Measurements from ENCODE around the gene CEP120.
A peak's percentile ranks its signal among the peaks of the same experiment; 100 is the strongest.
"Not testable (repeated sequence)": the region's sequence is repeated elsewhere in the genome, so short reads cannot be mapped to it uniquely, and the experiment has no call there.

Gene CEP120

GRCh38 chr5:123387313-123387712 is 35.9 kb downstream of the CEP120 start:
- DNase-seq (ENCODE audit: low read depth): no peak

GRCh38 chr5:123382252-123382651 is 41.0 kb downstream of the CEP120 start:
- no peak for DNase-seq (ENCODE audit: low read depth)

GRCh38 chr5:123371575-123372179 is 51.5 kb downstream of the CEP120 start:
- peak; percentile 4 for DNase-seq (ENCODE audit: low read depth)

- no peak for DNase-seq (ENCODE audit: low read depth)
These were observed 53.7 kb downstream of the CEP120 start for GRCh38 chr5:123369371-123369968.

GRCh38 chr5:123367739-123368138 is 55.5 kb downstream of the CEP120 start:
- no peak for DNase-seq (ENCODE audit: low read depth)

GRCh38 chr5:123365156-123365555 is 58.0 kb downstream of the CEP120 start:
- no peak for DNase-seq (ENCODE audit: low read depth)

DNA sequence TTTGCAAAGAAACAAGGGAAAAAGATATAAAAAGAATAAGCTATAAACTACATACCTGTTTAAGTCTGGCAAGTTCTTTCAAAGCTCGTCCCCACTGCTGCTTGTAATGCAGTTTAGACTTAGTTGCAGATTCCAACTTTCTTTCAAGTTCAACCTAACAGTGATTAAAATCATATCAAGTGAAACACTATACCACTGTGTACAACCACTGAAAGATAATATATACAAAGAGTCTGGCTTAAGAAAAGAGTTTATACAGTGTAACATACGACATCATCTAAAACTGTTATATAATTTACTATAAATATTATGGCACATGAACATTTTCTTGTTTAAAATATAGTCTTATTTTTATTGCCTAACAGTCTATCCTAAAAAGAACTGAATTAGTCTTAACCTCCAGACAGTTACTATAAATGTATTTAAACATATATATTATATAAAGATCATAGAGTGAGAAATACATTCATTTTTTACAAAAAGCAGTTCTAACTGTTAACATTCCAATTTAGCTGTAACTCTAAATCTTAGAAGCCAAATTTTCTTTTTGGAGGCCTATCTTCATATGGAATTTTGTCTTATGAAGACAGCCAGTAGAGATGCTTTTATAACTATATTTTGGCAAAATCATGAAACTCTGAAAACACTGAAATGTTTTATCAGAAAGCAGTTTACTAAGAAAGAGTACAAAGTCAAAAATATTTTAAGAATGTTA is 58.6 kb downstream of the CEP120 start:
- DNase-seq (ENCODE audit: low read depth): no peak

DNA sequence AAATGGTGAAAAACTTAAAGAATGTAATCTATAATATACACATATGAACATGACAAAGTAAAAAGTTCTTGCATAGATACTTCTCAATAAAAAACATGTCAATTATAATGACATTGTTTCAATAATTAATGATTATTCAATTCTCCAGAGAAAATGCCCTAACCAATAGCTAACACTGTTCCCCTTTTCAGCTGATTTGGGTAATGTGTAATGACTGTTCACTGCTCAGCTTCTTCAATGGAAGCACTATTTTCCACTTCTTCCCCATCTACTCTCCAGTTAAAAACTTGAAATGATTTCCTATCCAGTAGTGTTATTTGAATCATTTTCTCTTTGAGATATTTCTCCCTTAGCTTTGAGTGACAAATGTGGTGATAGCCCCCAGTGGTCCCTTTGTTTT is 62.3 kb downstream of the CEP120 start:
- no peak for DNase-seq (ENCODE audit: low read depth)

DNA sequence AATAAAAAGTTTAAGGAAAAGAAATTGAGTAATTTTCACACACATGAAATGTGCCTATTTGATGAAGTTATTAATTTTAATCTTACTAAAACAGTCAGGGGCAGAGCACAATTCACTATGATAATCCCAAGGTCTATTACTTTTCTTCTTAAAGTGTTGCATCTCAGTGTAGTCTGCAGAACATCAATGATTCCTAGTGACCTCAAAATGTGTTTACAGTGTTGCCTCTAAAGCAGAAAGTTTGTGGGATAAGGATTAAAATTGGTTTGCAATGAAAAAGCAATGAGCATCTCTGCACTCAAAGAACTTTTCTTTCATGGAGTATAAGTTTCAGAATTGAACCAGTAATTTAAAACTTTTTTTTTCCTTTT is 63.0 kb downstream of the CEP120 start:
- no peak for DNase-seq (ENCODE audit: low read depth)

- DNase-seq (ENCODE audit: low read depth): no peak
These were observed 63.6 kb downstream of the CEP120 start for GRCh38 chr5:123359454-123360200.

DNA sequence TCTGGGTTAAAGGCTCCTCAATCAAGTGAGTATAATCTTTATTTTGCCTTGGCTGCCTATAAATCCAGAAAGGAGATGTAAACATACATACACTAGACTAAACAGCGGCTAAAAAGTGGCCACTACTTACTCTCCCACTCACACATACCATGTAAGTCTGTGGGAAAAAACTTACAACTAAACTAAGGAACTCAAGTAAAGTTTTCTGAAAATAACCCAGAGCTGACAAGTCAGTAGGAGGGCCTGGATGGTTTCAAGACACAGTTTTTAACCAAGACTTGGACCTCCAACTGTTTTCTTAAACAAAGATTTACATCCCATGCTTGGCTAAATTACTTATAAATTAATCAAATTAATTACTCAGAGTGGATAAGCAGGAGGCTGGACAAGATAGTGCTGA is 64.5 kb downstream of the CEP120 start:
- no peak for DNase-seq (ENCODE audit: low read depth)

- no peak for DNase-seq (ENCODE audit: low read depth)
These were observed 64.9 kb downstream of the CEP120 start for GRCh38 chr5:123358304-123358703.

- no peak for DNase-seq (ENCODE audit: low read depth)
These were observed 71.4 kb downstream of the CEP120 start for GRCh38 chr5:123351820-123352219.

- no peak for DNase-seq (ENCODE audit: low read depth)
These were observed 72.0 kb downstream of the CEP120 start for GRCh38 chr5:123351240-123351639.

DNA sequence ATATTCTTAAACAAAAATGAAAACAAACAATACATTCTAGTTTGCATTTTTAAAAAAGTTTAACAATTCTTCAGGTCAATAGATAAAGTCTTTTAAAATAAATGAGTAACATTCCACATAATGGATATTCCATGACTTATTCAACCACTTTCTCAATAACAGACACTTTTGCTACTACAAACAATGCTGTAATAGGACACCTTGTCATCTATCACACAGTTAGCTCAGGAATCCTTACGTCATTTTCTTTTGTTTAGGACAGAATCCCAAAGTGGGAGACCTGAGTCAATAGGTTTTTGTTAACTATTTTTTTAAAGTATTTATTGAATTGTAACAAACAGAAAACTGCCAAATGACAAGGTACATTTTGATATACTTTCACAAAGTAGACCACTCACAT is 72.5 kb downstream of the CEP120 start:
- DNase-seq (ENCODE audit: low read depth): no peak

DNA sequence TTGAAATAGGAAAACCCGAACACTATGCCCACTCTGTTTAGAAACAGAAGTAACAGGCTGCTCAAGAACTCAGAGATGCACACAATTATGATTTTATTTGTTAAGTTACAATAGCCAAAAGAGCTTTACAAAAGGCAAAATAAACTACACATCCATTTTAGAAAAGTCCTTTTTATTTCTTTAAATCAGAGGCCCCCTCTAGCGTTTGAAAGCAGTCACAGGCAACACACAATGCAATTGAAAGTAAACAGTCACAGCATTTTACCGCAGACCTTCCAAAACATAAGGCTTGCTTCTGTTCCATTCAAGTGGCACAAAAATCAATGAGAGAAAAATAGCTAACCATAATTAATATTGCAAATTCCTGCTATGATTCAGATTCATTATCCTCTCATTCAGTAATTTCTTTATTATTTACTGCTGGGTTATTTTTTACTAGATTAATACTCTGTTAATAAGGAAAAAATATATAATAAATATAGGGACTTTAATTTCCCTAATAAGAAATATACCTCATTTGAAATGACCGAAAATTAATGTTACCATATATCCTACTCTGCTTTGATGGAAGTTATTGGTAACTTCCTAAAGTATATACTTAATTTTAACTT is 78.3 kb downstream of the CEP120 start:
- no peak for DNase-seq (ENCODE audit: low read depth)

DNA sequence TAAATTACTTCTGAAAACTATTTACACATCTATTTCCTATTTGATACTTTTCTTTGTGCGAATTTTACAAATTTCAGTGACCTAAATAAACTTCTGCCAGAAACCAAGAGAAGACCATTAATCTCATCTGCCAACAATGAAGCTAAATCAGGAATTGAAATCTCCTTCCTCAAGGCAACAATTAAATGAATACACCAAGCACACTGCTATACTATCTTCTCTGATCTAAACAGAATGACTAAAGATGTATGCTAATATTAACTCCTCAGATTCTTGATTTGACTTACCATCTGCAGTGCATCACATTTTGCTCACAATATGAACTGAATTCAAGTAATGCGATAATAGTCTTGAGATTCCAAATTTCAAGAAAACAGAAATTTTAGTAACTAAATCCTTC is 82.3 kb downstream of the CEP120 start:
- no peak for DNase-seq (ENCODE audit: low read depth)

DNA sequence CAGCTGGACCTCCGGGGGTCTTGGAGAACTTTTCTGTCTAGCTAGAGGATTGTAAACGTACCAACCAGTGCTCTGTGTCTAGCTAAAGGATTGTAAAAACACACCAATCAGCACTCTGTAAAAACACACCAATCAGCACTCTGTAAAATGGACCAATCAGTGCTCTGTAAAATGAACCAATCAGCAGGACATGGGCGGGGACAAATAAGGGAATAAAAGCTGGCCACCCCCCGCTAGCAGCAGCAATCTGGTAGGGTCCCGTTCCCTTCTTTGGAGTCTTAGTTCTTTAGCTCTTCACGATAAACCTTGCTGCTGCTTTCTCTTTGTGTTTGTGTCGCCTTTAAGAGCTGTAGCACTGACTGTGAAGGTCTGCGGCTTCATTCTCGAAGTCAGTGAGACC is 114.8 kb downstream of the CEP120 start:
- DNase-seq (ENCODE audit: low read depth): not testable (repeated sequence)

DNA sequence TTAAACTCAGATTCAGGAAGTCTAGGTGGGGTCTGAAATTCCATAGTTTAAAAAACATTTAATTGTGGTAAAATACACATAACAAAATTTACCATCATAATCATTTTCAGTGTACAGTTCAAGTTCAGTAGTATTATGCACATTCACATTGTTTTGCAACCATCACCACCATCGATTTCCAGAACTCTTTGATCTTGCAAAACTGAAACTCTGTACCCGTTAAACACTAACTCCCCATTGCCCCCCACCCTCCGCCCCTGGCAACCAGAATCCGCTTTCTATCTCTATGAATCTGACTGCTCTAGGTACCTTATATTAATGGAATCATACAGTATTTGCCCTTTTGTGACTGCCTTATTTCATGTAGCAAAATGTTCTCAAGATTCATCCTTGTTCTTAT is 117.5 kb downstream of the CEP120 start:
- no peak for DNase-seq (ENCODE audit: low read depth)

DNA sequence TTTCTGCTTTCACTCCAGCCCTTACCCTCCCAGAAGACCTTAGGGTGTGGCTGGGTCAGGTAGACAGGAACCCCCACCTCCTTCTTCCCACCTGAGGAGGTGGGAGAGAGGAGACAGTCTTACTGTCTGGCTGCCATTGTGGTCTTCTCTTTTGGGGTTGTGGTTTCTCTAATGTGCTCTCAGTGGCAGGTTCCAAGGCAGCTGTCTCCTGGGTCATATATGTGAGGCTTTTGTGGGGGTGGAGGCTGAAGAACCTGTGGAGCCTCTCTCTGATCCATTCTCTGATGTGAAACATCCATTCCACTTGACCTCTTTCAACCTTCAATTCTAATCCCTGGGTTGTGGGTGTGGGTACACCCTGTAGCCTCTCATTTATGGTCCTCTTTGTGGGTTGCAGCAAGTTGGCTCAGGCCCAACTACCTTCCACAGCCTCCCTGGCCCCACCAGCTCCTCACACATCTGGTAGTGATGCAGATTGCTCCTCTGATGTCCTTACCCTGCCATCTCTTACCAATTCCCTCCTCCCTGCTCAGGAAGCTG is 118.4 kb downstream of the CEP120 start:
- no peak for DNase-seq (ENCODE audit: low read depth)

GRCh38 chr5:123303802-123304201 is 119.4 kb downstream of the CEP120 start:
- DNase-seq (ENCODE audit: low read depth): no peak

- no peak for DNase-seq (ENCODE audit: low read depth)
These were observed 122.9 kb downstream of the CEP120 start for GRCh38 chr5:123300266-123300665.

Measured in CMK (cell line).